Measurements from ENCODE around the gene CFAP97D2.

- no peak for TF ChIP-seq CTCF (IDR thresholded peaks at IDR 0.05; ENCODE audit: poor library complexity)
- no peak for TF ChIP-seq EZH2phosphoT487 (IDR thresholded peaks at IDR 0.05; ENCODE audit: low read depth, severe bottlenecking, unreplicated experiment)
- no peak for TF ChIP-seq EZH2 (IDR thresholded peaks at IDR 0.05; ENCODE audit: borderline replicate concordance)
Measured at GRCh38 chr13:114135731-114136171, 43.3 kb upstream of the CFAP97D2 start.
